ENCODE data around the gene HDAC2.

DNA sequence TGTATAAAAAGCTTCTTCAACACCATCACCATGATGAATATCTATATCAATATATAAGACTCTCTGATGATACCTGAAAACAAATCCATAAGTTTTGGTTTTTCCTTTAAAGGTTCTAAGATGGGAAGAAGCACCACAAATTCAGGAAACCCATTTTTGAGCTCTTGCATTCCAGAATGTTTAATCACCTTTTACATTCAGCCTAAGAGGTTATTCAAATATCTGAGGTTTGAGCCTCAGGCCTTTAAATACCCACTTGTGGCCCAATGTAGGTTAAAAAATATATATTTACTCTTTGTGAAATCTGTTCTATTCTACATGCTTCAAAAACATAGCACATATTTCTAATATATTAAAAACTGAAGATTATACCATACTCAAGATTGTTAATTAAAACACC is 17.6 kb downstream of the HDAC2 start:
- TF ChIP-seq CTCF (conservative IDR thresholded peaks at IDR 0.05; ENCODE audit: low read length): no peak
- TF ChIP-seq EZH2phosphoT487 (IDR thresholded peaks at IDR 0.05; ENCODE audit: borderline replicate concordance, low read depth, low read length): no peak

Data from OCI-LY7 (cell line).